Measurements from ENCODE around the gene LAMB1. TPM values are rescaled to one million over a fixed set of nuclear protein-coding genes. Genes with fewer than 3 reads are reported as not detected.
"Not testable (repeated sequence)": the region's sequence is repeated elsewhere in the genome, so short reads cannot be mapped to it uniquely, and the experiment has no call there.

LAMB1 gene
- 30.2 TPM for total RNA-seq

DNA sequence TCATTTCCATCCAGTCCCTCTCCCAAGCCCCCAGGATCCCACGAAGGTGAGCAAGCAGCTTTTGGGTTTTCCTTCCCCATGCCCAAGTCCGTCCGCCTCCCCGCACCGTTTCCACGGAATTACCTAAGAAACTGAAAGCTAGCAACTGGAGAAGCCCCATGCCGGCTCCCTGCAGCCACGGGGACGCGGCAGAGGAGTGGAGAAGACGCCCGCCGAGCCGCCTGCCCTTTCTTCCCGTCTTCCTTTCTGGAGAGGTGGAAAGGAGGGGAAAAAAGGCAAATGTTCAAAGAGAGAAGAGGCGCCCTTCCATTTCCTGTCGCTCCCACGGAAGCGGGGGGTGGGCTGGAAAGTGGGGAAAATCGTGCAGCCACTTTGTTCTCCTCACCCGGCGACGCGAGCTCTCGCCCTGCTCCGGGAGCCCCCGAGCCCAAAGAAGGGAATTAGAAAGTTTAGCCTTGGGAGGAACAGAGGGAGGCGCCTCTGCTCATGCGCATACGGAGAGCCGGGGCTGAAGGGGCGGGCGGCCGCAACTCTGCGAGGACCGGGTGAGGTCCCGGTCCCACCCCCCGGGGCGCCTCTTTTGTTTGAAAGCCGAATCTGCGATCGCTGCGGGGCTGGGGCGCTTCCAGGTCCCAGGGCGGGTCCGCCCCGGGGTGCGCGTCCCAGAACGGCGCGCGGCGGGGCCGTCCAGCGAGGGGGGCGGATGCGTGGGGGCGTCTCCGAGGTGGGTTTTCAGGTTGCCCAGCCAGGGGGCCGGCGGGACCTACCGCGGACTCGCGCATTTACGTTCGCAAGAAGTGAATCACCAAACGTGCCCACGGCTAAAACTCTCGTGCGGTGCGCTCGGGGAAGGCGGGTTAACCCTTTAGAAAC lies at the start of gene LAMB1:
Gene LAMB1 (minus strand): TSS at position 436 of the 873 bp plus-strand sequence. CDS start 276 bp downstream, at position 160.
- no peak for FAIRE-seq
- peak; percentile 37 to 41 for DNase-seq (ENCODE audit: low spot score in 2 of 2)

DNA sequence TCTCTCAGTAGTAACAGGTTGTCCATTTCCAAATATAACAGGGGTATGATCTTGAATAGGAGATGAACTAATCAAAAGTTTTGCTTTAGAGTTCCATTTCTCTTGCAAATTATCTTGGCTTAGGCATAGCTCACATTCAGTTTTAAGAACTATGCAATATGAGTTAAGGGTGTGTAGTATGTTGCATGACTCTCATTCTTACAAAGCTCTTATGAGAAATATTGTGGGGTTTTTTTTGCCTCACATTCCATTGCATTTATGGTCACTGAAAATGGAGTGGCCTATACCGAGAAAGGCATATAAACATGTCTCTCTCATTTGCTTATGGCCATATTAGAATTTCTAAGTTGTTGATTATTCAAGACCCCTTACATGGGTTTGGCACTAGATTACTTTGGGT lies 48.5 kb upstream of the LAMB1 start:
- DNase-seq (ENCODE audit: low spot score in 2 of 2) (no peak), FAIRE-seq (no peak)

DNA sequence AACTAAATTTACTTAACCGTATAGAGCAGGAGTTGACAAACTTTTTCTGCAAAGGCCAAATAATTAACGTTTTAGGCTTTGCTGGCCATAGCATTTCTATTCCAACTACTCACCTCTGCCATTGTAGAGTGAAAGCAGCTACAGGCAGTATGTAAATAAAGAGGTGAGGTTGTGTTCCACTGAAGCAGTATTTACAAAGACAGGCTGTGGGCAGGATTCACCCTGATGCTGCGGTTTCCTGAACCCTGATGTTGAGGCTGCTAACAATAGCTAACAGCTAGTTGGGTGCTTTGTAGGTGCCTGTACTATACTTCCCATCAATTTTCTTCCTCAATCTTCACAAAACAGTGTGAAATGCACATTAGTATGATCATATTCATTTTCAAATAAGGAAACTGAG lies 47.0 kb upstream of the LAMB1 start:
- no peak for DNase-seq (ENCODE audit: low spot score in 2 of 2)
- FAIRE-seq, result no peak

DNA sequence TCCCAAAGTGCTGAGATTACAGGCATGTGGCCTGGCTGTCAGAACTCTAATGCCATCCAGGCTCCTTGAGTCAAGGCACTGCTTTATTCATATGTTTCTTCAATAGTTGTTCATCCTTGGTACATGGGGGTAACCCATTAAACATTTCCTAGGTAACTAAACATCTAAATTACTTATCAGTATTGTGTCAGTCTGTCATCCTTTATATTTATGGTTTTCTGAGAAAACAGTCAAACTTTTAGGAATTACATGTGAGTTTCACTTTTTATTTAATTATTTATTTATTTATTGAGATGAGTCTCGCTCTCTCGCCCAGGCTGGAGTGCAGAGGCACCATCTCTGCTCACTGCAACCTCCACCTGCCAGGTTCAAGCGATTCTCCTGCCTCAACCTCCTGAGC lies 45.5 kb upstream of the LAMB1 start:
- FAIRE-seq (no peak), DNase-seq (ENCODE audit: low spot score in 2 of 2) (no peak)

DNA sequence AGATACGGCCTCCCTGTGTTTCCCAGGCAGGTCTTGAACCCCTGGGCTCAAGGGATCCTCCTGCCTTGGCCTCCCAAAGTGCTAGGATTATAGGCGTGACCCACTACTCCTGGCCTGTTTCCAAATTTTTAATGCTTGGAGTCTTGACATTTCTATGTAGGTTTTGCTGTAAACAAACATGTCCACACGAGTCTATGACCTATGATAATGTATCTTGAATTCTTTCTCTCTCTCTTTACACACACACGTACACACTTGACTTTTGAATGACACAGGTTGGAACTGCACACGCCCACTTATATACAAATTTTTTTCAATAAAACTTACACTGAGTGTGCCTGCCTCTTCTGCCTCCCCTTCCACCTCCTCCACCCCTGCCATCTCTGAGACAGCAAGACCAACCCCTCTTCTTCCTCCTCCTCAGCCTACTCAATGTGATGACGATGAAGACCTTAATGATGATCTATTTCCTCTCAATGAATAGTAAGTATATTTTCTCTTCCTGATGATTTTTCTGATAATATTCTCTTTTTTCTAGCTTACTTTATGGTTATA lies 44.1 kb upstream of the LAMB1 start:
- FAIRE-seq (no peak), DNase-seq (ENCODE audit: low spot score in 2 of 2) (no peak)

DNA sequence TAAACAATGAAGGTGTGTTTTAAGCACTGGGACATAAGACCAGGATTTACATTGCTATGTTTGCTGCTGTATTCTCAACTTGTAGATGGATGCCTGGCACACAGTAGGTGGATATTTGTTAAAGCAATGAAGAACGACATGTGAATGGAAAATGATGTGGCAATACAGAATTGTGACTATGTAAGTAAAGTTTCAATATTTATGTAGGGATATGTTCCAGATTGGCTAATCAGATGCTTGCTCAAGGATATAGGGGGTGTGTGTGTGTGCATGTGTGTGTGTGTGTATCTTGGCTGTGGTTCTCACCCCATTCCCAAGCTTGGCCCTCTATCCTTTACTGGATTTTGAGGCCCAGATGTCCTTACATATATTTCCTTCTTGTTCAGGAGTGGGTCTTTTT lies 42.7 kb upstream of the LAMB1 start:
- no peak for DNase-seq (ENCODE audit: low spot score in 2 of 2)
- FAIRE-seq, result no peak

DNA sequence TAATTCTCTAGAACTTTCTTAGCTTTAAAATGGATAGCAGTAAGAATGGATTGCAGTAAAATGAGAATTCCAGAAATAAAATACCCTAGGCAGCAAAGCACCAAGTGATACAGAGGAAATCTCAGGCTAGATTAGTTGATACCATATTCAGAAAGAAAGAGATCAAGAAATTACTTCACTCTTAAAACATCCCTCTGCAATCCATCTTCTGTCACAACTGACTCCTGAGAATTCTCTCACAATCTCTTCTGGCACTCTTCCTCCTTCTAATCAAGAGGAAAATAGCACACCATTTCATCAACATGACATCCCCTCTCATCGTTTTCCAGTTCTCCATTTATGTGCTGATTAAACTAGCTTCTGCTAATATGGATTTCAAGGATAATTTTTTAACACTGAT lies 42.2 kb upstream of the LAMB1 start:
- FAIRE-seq (no peak), DNase-seq (ENCODE audit: low spot score in 2 of 2) (no peak)

DNA sequence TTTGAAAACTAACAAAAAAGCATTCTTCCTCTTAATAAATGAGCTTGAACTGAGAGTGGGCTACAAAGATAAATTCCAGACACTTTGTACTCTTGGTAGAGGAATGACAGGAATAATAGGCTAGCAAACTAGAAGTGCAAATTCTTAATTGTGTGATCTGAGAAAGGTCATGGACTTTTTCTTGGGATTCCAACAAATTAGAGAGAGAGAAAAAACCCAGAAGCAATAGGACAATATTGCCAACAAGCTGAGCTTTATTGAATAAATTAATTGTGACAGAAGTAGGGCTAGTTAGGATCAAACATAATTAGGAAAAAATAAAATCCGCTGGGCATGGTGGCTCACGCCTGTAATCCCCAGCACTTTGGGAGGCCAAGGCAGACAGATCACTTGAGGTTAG lies 41.4 kb upstream of the LAMB1 start:
- FAIRE-seq (no peak), DNase-seq (ENCODE audit: low spot score in 2 of 2) (no peak)

DNA sequence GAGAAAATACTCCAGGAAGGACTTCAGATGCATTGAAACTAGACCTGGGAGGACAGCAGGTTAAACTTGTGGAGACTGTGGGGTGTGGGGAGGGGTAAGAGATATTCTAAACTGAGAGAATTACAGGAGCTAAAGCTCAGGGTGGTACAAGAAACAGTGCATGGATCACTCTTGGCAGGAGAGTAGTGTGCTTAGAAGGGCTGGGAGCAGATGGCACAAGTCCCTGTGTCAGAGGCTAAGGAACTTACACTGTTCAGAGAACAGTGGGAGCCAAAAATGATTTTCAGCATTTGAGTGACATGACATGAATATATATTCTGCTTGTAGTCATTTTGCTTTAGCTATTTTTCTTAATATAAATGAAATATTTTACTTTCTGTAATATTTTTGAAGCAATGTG lies 36.0 kb upstream of the LAMB1 start:
- FAIRE-seq (no peak), DNase-seq (ENCODE audit: low spot score in 2 of 2) (no peak)

DNA sequence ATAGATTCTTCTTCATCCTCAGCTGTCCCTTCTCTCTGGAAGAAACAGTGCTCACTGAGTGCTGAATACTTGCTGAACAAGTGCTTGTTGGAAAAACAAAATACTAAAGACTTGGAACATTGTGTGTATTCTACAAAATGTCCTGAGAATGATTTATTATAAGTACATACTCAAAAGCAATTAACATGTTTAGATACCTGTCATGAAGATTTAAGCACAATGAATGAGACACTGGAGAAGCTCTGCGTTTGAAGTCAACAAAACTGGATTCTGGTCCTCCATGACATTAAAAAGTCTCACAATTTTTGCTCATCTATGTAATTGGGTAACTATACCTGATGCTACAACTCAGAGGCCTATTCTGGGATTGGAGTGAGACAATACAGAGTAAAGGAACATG lies 34.8 kb upstream of the LAMB1 start:
- FAIRE-seq, result no peak
- DNase-seq (ENCODE audit: low spot score in 2 of 2), result no peak

DNA sequence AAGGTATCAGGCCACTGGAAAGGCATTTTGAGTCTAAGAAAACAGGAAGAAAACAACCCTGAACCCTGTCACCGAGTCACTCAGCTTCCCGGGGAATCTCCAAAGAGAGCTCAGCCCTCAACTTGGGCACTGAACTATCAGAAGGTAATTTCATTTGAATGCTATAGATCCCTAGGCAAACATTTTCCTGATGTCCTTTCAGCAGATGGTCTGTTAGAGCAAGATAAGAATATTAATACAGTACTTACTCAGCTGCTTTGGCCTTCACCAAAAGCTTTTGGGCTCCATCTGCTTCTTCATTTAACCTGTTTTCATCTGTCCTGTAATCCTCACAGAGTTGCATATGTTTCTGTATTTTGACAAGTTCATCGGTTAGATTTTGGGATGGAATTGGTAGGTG lies 34.2 kb upstream of the LAMB1 start:
- DNase-seq (ENCODE audit: low spot score in 2 of 2) (no peak), FAIRE-seq (no peak)

DNA sequence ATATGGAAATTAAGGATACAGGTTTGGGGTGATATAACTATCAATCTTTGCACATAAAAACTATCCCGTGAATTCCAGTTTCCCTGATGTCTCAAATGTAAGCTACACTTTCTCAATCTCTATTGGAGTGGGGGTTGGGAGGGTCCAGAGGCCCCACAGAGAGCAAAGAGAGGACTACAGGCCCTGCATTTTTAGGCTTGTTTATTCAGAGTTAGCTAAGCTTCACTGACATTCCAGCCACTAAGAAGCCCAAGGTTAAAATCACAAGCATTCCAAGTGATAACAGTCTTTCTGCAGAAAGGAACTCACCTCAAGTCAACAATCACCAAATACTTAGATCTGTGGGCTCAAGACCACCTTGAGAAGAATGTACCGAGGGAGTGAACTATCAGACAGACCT lies 31.6 kb upstream of the LAMB1 start:
- DNase-seq (ENCODE audit: low spot score in 2 of 2) (no peak), FAIRE-seq (no peak)

DNA sequence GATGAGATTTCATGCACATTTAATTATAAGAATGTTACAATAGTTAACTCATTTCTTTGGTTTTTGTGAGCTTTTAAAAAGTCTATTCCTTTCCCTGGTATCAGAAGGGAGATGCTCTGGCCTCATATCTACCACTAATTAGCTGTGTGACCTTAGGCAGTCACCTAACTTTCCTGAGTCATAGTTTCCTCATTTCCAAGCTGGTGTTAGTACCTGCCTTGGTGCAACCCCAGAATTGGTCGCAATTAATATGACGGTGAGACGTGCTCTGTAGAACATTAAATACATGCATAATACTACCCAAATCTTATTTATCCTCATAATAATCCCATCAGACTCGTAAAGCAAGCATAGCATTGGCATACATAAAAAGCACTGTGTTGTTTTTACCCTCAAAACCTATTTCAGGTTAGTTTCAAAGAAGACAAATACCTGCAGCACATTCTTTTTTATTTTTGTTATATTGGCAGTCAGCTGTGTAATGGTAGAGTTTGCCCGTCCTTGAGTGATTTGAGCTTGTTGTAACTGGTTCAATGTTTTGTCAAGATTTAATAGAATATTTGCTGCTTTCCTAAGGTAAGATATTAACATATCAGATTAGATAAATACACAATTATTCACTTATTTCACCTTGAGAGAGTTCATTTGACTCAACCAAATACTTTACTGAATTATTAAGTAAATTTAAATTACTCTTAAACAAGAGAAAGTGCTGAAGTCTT lies 31.0 kb upstream of the LAMB1 start:
- DNase-seq (ENCODE audit: low spot score in 2 of 2) (no peak), FAIRE-seq (no peak)

DNA sequence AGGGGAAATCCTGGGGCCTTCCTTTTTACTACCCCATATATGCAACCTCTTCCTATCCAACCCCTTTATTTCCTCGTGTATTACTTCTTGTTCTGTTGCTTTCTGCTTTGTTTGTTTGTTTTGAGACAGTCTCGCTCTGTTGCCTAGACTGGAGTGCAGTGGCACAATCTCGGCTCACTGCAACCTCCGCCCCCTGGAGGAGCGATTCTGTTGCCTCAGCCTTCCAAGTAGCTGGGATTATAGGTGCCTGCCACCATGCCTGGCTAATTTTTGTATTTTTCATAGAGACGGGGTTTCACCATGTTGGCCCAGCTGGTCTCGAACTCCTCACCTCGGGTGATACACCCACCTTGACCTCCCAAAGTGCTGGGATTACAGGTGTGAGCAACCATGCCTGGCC lies 30.3 kb upstream of the LAMB1 start:
- not testable (repeated sequence) for DNase-seq (ENCODE audit: low spot score in 2 of 2); FAIRE-seq

DNA sequence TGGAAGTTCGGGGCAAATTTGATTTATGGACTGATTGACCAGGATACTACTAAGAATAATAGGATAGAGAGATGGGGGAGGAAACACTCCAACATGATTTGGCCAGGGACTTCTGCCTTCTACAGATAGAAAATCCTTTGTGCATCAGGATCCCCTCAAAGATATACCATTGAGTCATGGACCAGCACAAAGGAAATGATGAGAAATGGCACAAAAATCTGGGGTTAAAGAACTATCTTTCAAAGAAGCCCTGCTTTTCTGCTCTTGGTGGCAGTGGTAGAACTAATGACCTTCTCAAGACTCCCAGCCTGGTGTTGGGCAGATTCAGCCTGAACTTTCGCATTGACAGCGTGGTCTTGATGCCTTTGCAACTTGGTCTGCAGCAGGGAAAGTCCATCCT lies 27.6 kb upstream of the LAMB1 start:
- FAIRE-seq (no peak), DNase-seq (ENCODE audit: low spot score in 2 of 2) (no peak)

DNA sequence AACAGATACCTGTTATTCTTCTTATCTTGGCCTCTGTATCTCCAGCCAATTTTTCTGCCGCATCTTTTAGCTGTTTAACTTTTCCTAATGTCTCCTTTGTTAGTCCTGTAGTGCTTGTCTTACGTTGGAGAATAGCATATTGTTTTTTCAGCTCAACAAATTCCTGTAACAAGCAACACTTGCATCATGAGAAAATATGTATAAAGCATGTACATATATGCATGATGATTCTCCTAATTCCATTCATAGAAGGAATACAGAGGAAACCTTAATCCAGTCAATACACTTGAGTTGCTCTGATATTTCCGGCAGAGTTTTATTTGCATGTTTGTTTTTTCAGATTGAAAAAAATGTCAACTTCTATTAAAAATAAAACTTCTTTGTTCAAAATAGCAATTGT lies 26.1 kb upstream of the LAMB1 start:
- DNase-seq (ENCODE audit: low spot score in 2 of 2) (no peak), FAIRE-seq (no peak)

DNA sequence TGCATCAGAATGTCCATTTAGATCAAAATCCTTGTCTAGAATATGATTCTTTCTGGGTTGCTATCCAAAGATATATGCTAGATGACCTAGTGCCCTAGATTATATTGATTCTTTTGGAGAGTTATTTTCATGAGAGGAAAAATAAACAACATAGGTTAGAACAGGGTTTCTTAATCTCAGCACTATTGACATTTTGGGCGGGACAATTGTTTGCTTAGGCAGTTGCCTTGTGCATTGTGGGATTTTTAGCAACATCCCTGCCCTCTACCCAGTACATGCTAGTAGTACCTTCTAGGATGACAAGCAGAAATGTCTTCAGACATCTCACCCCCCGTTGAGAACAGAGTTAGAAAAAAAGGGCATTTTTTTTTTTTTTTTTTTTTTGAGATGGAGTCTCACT lies 25.1 kb upstream of the LAMB1 start:
- DNase-seq (ENCODE audit: low spot score in 2 of 2), result no peak
- no peak for FAIRE-seq

DNA sequence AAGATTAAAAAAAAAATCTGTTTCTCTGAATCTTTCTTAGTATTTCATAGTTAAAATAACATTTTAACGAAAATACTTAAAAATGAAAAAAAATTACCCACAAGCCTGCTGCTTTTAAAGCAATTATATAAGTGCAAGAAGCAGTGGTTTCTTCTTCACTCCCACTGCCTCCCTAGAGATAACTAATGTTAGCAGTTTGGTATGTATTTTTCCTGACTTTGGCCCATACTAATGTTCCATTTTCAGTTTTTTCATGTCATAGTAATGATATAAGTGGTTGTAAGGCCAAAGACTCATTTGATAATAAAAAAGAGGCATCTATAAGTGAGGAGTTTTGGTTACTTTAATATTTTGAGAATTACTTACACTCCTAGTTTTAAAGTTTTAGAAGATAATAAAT lies 24.3 kb upstream of the LAMB1 start:
- DNase-seq (ENCODE audit: low spot score in 2 of 2), result no peak
- FAIRE-seq, result no peak

DNA sequence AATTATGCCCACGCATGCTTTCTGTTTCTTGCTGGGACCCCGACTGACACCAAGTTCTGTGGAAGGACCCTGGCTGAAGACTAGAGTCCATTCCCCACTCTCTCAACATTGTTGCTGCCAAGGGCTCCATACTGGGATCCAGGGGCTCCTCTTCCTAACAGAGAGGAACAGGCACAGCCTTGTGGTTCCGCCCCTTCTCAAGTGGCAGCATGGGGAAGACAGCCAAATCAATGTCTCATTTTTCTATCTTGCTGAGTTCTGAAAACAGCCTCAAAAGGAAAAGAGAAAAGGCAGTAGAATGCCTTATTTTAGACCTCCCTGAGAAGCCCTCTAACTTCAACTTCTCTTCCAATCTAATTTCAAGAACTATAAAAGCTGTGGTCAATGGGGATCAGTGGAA lies 23.7 kb upstream of the LAMB1 start:
- DNase-seq (ENCODE audit: low spot score in 2 of 2) (no peak), FAIRE-seq (no peak)

DNA sequence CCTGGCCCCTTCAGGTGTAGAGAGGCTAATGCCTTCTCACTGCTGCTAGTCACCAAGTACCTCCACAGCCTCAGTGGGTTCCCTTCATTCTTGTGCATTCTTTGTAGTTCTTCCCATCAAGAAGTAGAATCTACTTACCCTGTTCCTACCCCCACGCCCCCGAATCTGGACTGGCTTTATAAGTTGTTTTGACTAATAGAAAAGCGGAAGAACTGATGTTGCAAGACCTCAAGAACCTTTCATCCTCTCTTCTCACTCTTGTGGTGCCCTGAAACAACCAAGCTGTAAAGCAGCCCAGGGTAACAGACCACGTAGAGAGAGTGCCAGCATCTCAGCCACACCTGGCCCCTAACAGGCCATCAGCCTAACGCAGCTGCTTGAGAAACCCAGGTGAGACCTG lies 23.2 kb upstream of the LAMB1 start:
- FAIRE-seq, result no peak
- DNase-seq (ENCODE audit: low spot score in 2 of 2), result no peak

DNA sequence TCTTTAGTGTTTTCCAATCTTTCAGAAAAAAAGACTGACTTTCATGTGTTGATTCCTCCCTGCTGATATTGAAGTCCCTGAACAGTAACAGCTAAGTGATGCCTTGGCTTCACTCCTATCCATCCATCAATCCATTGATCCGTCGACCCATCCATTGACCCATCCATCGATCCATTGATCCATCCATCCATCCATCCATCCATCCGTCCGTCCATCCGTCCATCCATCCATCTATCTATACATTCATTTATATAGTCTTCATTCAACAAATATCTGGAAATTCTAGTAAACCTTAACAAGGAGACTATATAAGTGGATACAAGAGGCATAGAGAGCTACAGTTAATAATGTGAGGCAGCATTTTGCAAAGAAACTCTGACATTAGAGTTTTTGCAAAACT lies 21.6 kb upstream of the LAMB1 start:
- FAIRE-seq (no peak), DNase-seq (ENCODE audit: low spot score in 2 of 2) (no peak)

DNA sequence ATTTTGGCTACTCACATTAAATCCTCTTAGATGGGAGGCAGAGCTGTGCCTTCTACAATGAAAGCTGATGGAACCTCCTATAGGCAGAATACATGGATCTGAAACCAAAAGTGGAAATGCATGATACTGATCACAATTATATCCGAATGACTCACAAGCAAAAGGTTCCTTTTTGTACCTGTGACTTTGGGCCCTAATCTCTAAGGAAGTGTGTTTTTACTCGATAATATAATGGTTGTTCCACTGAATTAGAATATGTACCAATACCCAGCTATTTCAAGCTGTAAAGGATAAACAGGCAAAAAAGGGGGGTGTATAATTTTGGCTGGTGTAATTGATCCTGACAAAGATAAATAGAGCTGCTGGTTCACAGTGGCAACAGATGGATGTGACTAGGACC lies 17.6 kb upstream of the LAMB1 start:
- no peak for DNase-seq (ENCODE audit: low spot score in 2 of 2)
- FAIRE-seq, result no peak

All from frontal cortex (tissue), 4 donors.